ENCODE measurements around the gene FEZF1.

FEZF1 gene

GRCh38 chr7:122304996-122305421, 459 bp upstream of the FEZF1 start:
- peaks cover 53% of the 10 kb centered on the region for H3K27me3 ChIP-seq (ENCODE audit: insufficient read depth, poor library complexity, severe bottlenecking)
- TF ChIP-seq POLR2AphosphoS5 (IDR thresholded peaks at IDR 0.05; ENCODE audit: low read depth) (no peak), GABPA (IDR thresholded peaks at IDR 0.05; ENCODE audit: low read depth) (no peak), SPI1 (IDR thresholded peaks at IDR 0.05; ENCODE audit: borderline replicate concordance, low read depth) (no peak), REST (IDR thresholded peaks at IDR 0.05; ENCODE audit: insufficient replicate concordance, low read depth) (no peak)
- TF ChIP-seq, protein P1, sequence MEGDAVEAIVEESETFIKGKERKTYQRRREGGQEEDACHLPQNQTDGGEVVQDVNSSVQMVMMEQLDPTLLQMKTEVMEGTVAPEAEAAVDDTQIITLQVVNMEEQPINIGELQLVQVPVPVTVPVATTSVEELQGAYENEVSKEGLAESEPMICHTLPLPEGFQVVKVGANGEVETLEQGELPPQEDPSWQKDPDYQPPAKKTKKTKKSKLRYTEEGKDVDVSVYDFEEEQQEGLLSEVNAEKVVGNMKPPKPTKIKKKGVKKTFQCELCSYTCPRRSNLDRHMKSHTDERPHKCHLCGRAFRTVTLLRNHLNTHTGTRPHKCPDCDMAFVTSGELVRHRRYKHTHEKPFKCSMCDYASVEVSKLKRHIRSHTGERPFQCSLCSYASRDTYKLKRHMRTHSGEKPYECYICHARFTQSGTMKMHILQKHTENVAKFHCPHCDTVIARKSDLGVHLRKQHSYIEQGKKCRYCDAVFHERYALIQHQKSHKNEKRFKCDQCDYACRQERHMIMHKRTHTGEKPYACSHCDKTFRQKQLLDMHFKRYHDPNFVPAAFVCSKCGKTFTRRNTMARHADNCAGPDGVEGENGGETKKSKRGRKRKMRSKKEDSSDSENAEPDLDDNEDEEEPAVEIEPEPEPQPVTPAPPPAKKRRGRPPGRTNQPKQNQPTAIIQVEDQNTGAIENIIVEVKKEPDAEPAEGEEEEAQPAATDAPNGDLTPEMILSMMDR (IDR thresholded peaks at IDR 0.05; ENCODE audit: insufficient read depth, low read length): no peak
- no peak overlapping the region for H3K27ac ChIP-seq (replicated peaks)
- H3K4me3 ChIP-seq (replicated peaks; ENCODE audit: insufficient read depth, low read length): no peak overlapping the region
- DNase-seq (ENCODE audit: low read depth in 1 of 2, low spot score in 1 of 2): no peak

DNA sequence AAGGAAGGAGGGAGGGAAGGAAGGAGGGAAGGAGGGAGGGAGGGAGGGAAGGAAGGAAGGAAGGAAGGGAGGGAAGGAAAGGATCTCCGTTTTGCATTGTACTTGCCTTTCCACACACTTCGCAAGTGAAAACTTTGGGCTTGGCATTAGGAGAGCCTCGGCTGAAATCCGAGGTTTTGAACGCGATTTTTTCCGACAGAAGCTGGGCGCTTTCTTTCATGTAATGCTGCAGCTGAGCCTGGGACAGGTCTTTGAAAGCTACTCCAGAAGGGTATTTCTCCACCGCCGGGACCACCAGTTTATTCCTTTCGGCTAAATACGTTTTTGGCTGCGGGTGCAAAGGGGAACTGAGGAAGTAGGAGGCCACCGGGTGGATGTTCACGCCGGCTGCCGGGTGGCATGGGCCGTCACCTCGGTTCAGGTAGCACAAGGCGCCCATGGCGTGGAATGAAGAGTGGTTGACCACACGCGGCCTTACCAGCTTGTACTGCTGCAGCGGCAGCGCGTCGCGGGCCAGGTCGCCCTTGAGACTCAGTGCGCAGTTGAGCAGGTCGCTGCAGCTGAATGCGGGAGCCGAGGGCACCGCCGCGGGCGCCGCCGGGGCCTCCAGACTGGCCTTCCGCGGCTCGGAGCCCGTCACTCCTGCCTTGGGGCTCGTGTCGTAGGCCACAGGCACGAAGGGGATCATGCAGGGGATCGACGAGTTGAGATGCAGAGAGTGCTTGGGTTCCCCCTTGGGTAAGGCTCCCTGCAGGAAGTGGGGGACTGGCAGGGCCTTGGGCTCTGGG, 825 bp downstream of the FEZF1 start:
- no peak overlapping the region for H3K27ac ChIP-seq (replicated peaks)
- no peak for TF ChIP-seq SPI1 (IDR thresholded peaks at IDR 0.05; ENCODE audit: borderline replicate concordance, low read depth)
- TF ChIP-seq, protein P1 (IDR thresholded peaks at IDR 0.05; ENCODE audit: insufficient read depth, low read length): no peak
- TF ChIP-seq POLR2AphosphoS5 (IDR thresholded peaks at IDR 0.05; ENCODE audit: low read depth): no peak
- no peak for TF ChIP-seq REST (IDR thresholded peaks at IDR 0.05; ENCODE audit: insufficient replicate concordance, low read depth)
- no peak for TF ChIP-seq GABPA (IDR thresholded peaks at IDR 0.05; ENCODE audit: low read depth)
- peaks cover 47% of the 10 kb centered on the region for H3K27me3 ChIP-seq (ENCODE audit: insufficient read depth, poor library complexity, severe bottlenecking)
- no peak for DNase-seq (ENCODE audit: low read depth in 1 of 2, low spot score in 1 of 2)
- no peak overlapping the region for H3K4me3 ChIP-seq (replicated peaks; ENCODE audit: insufficient read depth, low read length)

DNA sequence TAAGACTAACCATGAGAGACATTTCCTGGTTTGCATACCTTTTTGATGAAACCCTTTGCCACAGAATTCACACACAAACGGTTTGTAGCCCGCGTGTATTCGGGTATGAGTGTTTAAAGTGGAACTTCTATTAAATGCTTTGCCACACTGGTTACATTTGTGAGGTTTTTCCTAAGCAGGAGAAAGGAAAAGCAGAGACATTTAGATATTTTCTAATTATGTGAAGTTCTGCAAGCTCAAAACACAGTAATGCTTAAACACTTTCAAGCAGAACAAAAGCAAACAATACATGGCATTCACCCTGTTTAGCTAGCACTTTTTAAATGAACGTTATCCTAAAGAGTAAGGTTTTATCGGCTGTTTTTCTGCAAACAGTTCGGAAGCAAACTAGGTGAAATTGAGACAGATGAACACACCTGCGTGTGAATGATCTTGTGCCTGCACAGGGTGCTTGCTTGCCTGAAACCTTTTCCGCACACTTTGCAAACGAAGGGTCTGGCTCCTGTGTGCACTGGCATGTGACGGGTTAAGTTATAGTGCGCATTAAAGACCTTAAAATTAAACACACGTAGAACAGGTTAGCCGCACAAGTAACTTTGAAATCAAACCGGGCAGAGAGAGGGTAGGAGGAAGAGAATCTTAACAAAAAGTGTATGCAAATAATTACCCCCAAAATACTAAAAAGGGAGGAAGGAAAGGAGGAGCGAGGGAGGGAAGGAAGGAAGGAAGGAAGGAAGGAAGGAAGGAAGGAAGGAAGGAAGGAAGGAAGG, 1.6 kb downstream of the FEZF1 start:
- H3K27me3 ChIP-seq (ENCODE audit: insufficient read depth, poor library complexity, severe bottlenecking): peaks cover 49% of the 10 kb centered on the region

More for the DNA sequence above, 1.6 kb downstream of the FEZF1 start:
- no peak for DNase-seq (ENCODE audit: low read depth in 1 of 2, low spot score in 1 of 2)
- Histone ChIP-seq H3K4me3 (replicated peaks; ENCODE audit: insufficient read depth, low read length) (no peak overlapping the region), H3K27ac (replicated peaks) (no peak overlapping the region)
- no peak for TF ChIP-seq SPI1 (IDR thresholded peaks at IDR 0.05; ENCODE audit: borderline replicate concordance, low read depth)
- TF ChIP-seq POLR2AphosphoS5 (IDR thresholded peaks at IDR 0.05; ENCODE audit: low read depth): no peak
- no peak for TF ChIP-seq REST (IDR thresholded peaks at IDR 0.05; ENCODE audit: insufficient replicate concordance, low read depth)
- TF ChIP-seq, protein P1 (IDR thresholded peaks at IDR 0.05; ENCODE audit: insufficient read depth, low read length): no peak
- no peak for TF ChIP-seq GABPA (IDR thresholded peaks at IDR 0.05; ENCODE audit: low read depth)
